Mammary epithelial cell (primary cell): ENCODE data around the gene CPA4.

Experiments used
- EZH2 ChIP-seq: IDR thresholded peaks from 2 replicates; pipeline ENCODE4 v1.6.1; 2012; ENCODE audit warnings: low read length, inconsistent platforms, borderline replicate concordance
- TF ChIP-seq, protein P1 (sequence below), 2 donors: IDR thresholded peaks in 1 of 2; conservative IDR thresholded peaks in 1 of 2; 2 replicates each; pipeline ENCODE4 v1.5.1; 2011 to 2012; ENCODE audit warnings: inconsistent platforms in 2 of 2, low read length in 2 of 2, mild to moderate bottlenecking in 2 of 2, control low read depth in 1 of 2, low read depth in 1 of 2; ENCODE audit not compliant: insufficient read depth in 1 of 2; ENCODE audit errors: extremely low read depth in 1 of 2

DNA sequence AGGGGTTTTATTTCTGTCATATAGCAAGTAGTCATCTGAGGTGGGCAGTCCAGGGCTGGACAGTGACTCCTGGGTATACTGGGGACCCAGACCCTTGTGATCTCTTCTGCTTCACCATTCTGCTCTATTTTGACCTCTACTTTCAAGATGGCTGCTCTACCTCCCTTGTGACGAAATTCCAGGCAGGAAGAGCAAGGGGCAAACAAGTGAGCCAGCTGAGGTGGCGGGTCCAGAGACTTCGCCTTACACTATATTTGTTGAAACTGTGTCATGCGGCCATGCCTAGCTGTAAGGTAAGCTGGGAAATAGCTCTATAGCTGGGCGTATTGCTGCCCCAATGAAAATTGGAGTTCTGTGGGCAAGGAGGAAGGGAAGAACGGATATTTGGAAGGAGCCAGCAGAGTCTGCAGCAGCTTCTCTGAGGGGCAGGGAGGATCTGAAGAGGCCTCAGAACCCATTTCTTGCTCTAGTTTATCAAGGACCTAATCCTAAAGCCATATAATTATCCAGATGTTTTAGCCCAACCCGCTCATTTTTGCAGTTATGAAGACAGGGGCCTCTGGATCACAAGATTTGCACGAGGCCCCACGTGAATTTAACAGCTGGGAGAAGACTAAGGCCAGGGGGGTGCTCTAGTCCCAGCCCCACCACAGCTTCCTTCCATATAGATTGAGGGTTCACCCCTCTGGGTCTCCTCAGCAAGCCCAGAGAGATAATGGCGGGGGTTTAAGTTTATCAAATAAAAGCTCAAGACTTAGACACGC is 79.6 kb downstream of the CPA4 start:
- TF ChIP-seq, protein P1, sequence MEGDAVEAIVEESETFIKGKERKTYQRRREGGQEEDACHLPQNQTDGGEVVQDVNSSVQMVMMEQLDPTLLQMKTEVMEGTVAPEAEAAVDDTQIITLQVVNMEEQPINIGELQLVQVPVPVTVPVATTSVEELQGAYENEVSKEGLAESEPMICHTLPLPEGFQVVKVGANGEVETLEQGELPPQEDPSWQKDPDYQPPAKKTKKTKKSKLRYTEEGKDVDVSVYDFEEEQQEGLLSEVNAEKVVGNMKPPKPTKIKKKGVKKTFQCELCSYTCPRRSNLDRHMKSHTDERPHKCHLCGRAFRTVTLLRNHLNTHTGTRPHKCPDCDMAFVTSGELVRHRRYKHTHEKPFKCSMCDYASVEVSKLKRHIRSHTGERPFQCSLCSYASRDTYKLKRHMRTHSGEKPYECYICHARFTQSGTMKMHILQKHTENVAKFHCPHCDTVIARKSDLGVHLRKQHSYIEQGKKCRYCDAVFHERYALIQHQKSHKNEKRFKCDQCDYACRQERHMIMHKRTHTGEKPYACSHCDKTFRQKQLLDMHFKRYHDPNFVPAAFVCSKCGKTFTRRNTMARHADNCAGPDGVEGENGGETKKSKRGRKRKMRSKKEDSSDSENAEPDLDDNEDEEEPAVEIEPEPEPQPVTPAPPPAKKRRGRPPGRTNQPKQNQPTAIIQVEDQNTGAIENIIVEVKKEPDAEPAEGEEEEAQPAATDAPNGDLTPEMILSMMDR (conservative IDR thresholded peaks at IDR 0.05 in 1 of 2, IDR thresholded peaks at IDR 0.05 in 1 of 2; ENCODE audit: extremely low read depth in 1 of 2, insufficient read depth in 1 of 2, low read depth in 1 of 2, low read length in 2 of 2), result no peak
- no peak for TF ChIP-seq EZH2
